ENCODE results near the gene UMODL1.

UMODL1 gene

GRCh38 chr21:42120101-42120902 lies 49.2 kb downstream of the UMODL1 start:
- no peak for DNase-seq (ENCODE audit: low read depth)
- no peak overlapping the region for H3K4me3 ChIP-seq (ENCODE audit: low read depth, low read length)

- no peak for DNase-seq (ENCODE audit: low read depth)
- no peak overlapping the region for H3K4me3 ChIP-seq (ENCODE audit: low read depth, low read length)
These were observed 49.9 kb downstream of the UMODL1 start for GRCh38 chr21:42120903-42121535.

DNA sequence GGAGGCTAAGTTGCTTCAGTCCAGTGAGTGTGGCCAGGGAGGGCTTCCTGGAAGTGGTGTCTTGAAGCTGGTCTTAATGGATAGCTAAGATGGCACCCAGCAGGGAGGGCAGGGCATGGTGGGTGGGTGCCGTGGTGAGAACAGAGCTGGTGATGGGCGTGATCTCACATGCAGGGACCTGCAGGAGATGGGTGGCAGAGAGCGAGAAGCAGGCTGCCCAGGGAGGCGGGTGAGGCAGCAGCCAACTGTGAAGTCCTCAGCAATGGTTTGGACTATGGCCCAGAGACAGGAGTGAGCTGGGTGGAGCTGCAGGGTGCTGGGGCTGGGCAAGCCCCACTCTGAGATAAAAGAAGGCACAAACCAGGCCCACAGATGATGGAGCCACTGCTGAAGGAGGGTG lies 50.7 kb downstream of the UMODL1 start:
- no peak for DNase-seq (ENCODE audit: low read depth)
- no peak overlapping the region for H3K4me3 ChIP-seq (ENCODE audit: low read depth, low read length)

GRCh38 chr21:42122398-42122797 lies 51.3 kb downstream of the UMODL1 start:
- DNase-seq (ENCODE audit: low read depth): no peak
- no peak overlapping the region for H3K4me3 ChIP-seq (ENCODE audit: low read depth, low read length)

DNA sequence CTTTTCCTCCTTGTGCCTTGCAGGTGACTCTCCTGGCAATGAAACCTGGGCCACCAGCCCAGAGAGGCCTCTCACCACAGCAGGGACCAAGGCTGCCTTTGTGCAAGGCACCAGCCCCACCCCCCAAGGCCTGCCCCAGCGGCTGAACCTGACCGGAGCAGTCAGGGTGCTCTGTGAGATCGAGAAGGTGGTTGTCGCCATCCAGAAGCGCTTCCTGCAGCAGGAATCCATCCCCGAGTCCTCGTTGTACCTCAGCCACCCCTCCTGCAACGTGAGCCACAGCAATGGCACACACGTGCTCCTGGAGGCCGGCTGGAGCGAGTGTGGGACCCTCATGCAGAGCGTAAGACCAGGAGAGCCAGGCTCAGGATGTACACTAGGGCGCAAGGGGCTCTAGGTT lies 51.7 kb downstream of the UMODL1 start:
- DNase-seq (ENCODE audit: low read depth): no peak
- H3K4me3 ChIP-seq (ENCODE audit: low read depth, low read length): no peak overlapping the region

DNA sequence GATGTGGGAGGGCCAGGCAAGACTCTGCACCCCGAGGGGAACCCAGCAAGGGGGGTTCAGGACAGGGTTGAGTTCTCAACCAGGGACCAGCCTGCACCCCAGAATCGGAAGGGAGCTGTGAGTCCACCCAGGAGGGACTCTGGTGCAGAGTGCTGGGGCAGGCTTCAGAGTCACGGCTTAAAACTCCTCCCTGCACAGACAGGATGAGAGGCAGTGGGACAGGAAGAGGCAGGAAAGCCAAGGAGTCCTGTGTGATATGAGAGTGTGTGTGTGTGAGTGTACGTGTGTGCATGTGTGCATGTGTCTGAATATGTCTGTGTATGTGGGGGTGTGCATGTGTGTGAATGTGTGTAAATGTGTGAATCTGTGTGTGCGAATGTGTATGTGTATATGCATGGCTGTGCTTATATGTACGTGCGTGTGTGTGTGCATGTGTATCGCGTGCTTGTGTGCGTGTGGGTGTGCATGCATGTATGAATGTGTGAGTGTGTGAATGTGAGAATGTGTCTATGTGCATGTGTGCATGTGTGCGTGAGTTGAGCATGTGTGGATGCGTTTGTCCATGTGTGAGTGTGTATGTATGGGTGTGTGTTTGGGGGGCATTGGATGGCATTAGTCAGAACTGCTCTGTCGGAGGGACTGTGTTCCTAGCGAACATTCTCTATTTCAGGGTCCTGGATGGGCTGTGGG lies 52.2 kb downstream of the UMODL1 start:
- DNase-seq (ENCODE audit: low read depth): no peak
- no peak overlapping the region for H3K4me3 ChIP-seq (ENCODE audit: low read depth, low read length)

DNA sequence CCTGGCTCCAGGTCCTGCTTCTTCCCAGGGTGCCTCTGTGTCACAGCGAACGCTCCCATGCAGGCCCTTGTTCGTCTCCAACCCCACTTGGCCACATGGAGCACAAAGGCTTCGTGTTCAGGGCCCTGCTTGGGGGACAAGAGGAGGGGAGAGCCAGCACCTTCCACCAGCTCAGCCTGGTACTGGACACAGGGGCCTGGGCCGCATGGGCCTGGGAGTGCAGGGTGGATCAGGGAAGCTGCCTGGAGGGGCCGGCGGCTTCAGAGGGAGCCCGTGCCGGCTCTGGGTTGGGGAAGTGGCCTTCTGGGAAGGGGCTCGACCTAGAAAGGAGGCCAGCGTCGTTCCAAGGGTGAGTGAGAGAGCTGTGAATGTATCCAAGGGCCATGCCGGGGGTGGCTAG lies 53.0 kb downstream of the UMODL1 start:
- no peak overlapping the region for H3K4me3 ChIP-seq (ENCODE audit: low read depth, low read length)
- no peak for DNase-seq (ENCODE audit: low read depth)

- no peak for DNase-seq (ENCODE audit: low read depth)
- H3K4me3 ChIP-seq (ENCODE audit: low read depth, low read length): no peak overlapping the region
These were observed 53.9 kb downstream of the UMODL1 start for GRCh38 chr21:42124826-42125570.

GRCh38 chr21:42125571-42126544 lies 54.7 kb downstream of the UMODL1 start:
- no peak overlapping the region for H3K4me3 ChIP-seq (ENCODE audit: low read depth, low read length)
- DNase-seq (ENCODE audit: low read depth): no peak

GRCh38 chr21:42127164-42128150 lies 56.3 kb downstream of the UMODL1 start:
- H3K4me3 ChIP-seq (ENCODE audit: low read depth, low read length): no peak overlapping the region
- DNase-seq (ENCODE audit: low read depth): no peak

GRCh38 chr21:42129300-42130266 lies 58.5 kb downstream of the UMODL1 start:
- no peak overlapping the region for H3K4me3 ChIP-seq (ENCODE audit: low read depth, low read length)
- DNase-seq (ENCODE audit: low read depth): no peak

DNA sequence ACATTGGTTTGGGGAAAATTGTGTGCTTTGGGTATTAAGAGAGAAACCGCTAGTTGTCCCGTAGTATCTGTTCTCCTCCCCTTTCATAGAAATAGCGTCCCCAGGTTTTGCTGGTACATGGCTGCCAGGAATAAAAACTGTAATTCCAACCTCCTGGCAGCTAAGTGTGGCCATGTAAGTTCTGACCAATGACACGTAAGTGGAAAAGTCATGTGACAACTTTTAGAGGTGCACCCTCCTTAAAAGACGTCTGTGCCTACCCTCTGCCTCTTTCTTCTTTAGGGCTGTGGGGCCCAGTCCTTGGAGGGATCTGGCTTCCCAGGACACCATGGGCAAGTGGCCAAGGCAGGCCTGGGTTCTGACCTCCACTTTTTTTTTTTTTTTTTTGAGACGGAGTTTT lies 59.3 kb downstream of the UMODL1 start:
- no peak for DNase-seq (ENCODE audit: low read depth)
- H3K4me3 ChIP-seq (ENCODE audit: low read depth, low read length): no peak overlapping the region

- H3K4me3 ChIP-seq (ENCODE audit: low read depth, low read length): no peak overlapping the region
- DNase-seq (ENCODE audit: low read depth): no peak
These were observed 61.1 kb downstream of the UMODL1 start for GRCh38 chr21:42132183-42132582.

GRCh38 chr21:42133131-42133530 lies 62.0 kb downstream of the UMODL1 start:
- DNase-seq (ENCODE audit: low read depth): no peak

DNA sequence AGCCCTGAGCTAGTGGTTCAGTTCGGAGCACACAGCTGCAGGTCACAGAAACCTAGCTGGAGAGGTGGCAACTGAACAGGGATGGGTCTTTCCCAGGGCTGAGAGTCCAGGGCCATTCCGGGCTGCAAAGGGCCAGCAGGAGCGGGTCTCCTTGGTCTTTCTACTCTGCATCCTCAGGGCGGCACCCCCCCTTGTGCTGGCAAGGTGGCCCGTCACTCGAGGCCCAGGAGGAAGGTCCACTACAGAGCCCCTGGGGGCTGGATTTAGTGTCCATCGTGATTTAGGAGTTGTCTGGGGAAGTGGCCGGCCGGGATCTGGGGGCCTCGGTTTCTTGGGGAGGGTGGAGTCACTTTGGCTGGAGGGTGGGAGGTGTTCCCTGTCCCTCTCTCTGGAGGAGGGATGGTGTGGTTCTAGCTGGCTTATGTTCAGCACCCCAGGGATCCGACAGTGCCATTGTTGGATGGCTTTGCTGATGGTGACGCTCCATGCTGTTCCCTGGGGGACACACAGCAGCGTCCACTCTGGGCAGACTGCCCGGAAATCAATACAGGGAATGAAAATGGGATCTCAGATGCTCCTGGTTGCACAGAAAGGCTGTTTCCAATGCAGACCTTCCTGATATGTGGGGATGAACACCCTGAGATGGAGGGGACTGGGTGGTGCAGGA lies 64.4 kb downstream of the UMODL1 start:
- DNase-seq (ENCODE audit: low read depth): no peak

More at GRCh38 chr21:42133131-42133530, 62.0 kb downstream of the UMODL1 start:
- no peak overlapping the region for H3K4me3 ChIP-seq (ENCODE audit: low read depth, low read length)

More for the DNA sequence above, 64.4 kb downstream of the UMODL1 start:
- H3K4me3 ChIP-seq (ENCODE audit: low read depth, low read length): no peak overlapping the region
